Measurements from ENCODE around the gene GPATCH3.

DNA sequence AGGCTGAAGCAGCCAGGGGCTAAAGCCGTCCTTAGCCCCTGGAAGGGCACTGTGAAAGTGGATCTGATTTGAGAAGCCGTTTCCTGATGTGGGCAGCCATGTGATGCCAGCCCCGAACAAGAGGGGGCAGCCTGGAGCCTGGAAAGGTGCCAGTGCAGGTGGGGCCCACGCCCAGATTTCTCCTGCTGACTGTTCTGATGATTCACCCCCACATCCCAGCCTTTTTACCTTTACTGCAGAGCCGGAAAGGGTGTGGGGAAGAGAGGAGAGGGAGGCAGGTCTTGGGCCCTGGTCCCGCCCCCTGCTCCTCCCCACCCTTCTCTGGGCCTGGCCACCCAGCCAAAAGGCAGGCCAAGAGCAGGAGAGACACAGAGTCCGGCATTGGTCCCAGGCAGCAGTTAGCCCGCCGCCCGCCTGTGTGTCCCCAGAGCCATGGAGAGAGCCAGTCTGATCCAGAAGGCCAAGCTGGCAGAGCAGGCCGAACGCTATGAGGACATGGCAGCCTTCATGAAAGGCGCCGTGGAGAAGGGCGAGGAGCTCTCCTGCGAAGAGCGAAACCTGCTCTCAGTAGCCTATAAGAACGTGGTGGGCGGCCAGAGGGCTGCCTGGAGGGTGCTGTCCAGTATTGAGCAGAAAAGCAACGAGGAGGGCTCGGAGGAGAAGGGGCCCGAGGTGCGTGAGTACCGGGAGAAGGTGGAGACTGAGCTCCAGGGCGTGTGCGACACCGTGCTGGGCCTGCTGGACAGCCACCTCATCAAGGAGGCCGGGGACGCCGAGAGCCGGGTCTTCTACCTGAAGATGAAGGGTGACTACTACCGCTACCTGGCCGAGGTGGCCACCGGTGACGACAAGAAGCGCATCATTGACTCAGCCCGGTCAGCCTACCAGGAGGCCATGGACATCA is 37.2 kb downstream of the GPATCH3 start, which contains the start of gene SFN:
- TF ChIP-seq, protein P1, sequence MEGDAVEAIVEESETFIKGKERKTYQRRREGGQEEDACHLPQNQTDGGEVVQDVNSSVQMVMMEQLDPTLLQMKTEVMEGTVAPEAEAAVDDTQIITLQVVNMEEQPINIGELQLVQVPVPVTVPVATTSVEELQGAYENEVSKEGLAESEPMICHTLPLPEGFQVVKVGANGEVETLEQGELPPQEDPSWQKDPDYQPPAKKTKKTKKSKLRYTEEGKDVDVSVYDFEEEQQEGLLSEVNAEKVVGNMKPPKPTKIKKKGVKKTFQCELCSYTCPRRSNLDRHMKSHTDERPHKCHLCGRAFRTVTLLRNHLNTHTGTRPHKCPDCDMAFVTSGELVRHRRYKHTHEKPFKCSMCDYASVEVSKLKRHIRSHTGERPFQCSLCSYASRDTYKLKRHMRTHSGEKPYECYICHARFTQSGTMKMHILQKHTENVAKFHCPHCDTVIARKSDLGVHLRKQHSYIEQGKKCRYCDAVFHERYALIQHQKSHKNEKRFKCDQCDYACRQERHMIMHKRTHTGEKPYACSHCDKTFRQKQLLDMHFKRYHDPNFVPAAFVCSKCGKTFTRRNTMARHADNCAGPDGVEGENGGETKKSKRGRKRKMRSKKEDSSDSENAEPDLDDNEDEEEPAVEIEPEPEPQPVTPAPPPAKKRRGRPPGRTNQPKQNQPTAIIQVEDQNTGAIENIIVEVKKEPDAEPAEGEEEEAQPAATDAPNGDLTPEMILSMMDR (IDR thresholded peaks at IDR 0.05; ENCODE audit: extremely low read depth in 1 of 2, insufficient read depth in 1 of 2, low read depth in 1 of 2, low read length in 2 of 2), result peak; percentile 14 to 25
- no peak for TF ChIP-seq POLR2A (IDR thresholded peaks at IDR 0.05; ENCODE audit: low read depth, low read length)

All from endothelial cell of umbilical vein (primary cell).